Activated naive CD4-positive, alpha-beta T cell treated with anti-CD3 and anti-CD28 coated beads, Interleukin-2, amount 50 U/mL, for 72 hours (primary cell): ENCODE measurements around the gene EXOSC7. TPM values are rescaled to one million over a fixed set of nuclear protein-coding genes. Genes with fewer than 3 reads are reported as not detected.
"Not testable (repeated sequence)": the region's sequence is repeated elsewhere in the genome, so short reads cannot be mapped to it uniquely, and the experiment has no call there.

ENCODE experiments used
- ATAC-seq, 2 donors: fragments of 150-1000 bp; cut with Tn5 transposase; 2 replicates each; pipeline ENCODE4 v1.10.0; 2021; ENCODE audit warnings: mild to moderate bottlenecking in 2 of 2, moderate library complexity in 2 of 2
- DNase-seq, 2 donors: peaks; one replicate each; pipeline ENCODE4 v3.0.0; 2021 to 2022; ENCODE audit warnings: low spot score in 2 of 2
- H3K27ac Mint-ChIP-seq, 2 donors: one replicate each; pipeline ENCODE4 v1.8.0; 2022; ENCODE audit warnings: mild to moderate bottlenecking in 2 of 2, mixed read lengths in 2 of 2
- H3K36me3 Mint-ChIP-seq, 2 donors: one replicate each; pipeline ENCODE4 v1.8.0; 2022; ENCODE audit warnings: mixed read lengths in 2 of 2
- H3K9me3 Mint-ChIP-seq, 2 donors: one replicate each; pipeline ENCODE4 v1.8.0; 2022; ENCODE audit warnings: mixed read lengths in 2 of 2
- total RNA-seq, 2 donors: library from RNA; stranded (reverse); gene quantifications; one replicate each; pipeline ENCODE4 v1.2.3, GENCODE V29; 2022

EXOSC7 gene
- total RNA-seq, 2 donors from 2014 or later = 47.8 to 71.1 TPM

GRCh38 chr3:44982817-44983216 lies 6.8 kb downstream of the EXOSC7 start:
- no peak overlapping the region for H3K27ac Mint-ChIP-seq
- H3K9me3 Mint-ChIP-seq = no peaks in the 10 kb centered on the region

GRCh38 chr3:44983484-44983941 lies 7.5 kb downstream of the EXOSC7 start:
- ATAC-seq (no peak), DNase-seq (no peak)
- Mint-ChIP-seq H3K9me3 (no peaks in the 10 kb centered on the region), H3K27ac (peak overlapping the region in 1 of 2 donors; percentile 30), H3K36me3 (peaks cover 8 to 28% of the 10 kb centered on the region in 2 donors)

More at GRCh38 chr3:44982817-44983216, 6.8 kb downstream of the EXOSC7 start:
- ATAC-seq (no peak), DNase-seq (no peak)
- peaks cover 8 to 31% of the 10 kb centered on the region in 2 donors for H3K36me3 Mint-ChIP-seq

- Mint-ChIP-seq H3K36me3 (peaks cover 8 to 20% of the 10 kb centered on the region in 2 donors), H3K9me3 (no peaks in the 10 kb centered on the region), H3K27ac (no peak overlapping the region)
- no peak for DNase-seq
- ATAC-seq = peak in 1 of 2 donors; percentile 13
Measured at GRCh38 chr3:44984335-44984734, 8.3 kb downstream of the EXOSC7 start.

- not testable (repeated sequence) for H3K27ac Mint-ChIP-seq, H3K9me3 Mint-ChIP-seq, ATAC-seq, DNase-seq
- peaks cover 11 to 26% of the 10 kb centered on the region in 2 donors for H3K36me3 Mint-ChIP-seq
Measured at GRCh38 chr3:44986330-44986729, 10.3 kb downstream of the EXOSC7 start.

- peaks cover 16 to 29% of the 10 kb centered on the region in 2 donors for H3K36me3 Mint-ChIP-seq
- ATAC-seq = no peak
Measured at GRCh38 chr3:44987332-44987731, 11.3 kb downstream of the EXOSC7 start.

GRCh38 chr3:44988073-44988472 lies 12.0 kb downstream of the EXOSC7 start:
- peaks cover 21 to 35% of the 10 kb centered on the region in 2 donors for H3K36me3 Mint-ChIP-seq

More at GRCh38 chr3:44987332-44987731, 11.3 kb downstream of the EXOSC7 start:
- no peak overlapping the region for H3K27ac Mint-ChIP-seq
- no peaks in the 10 kb centered on the region for H3K9me3 Mint-ChIP-seq
- no peak for DNase-seq

GRCh38 chr3:44989141-44989540 lies 13.1 kb downstream of the EXOSC7 start:
- Mint-ChIP-seq H3K9me3 (no peaks in the 10 kb centered on the region), H3K36me3 (peaks cover 24 to 40% of the 10 kb centered on the region in 2 donors), H3K27ac (no peak overlapping the region)
- no peak for ATAC-seq
- no peak for DNase-seq

More at GRCh38 chr3:44988073-44988472, 12.0 kb downstream of the EXOSC7 start:
- no peak for DNase-seq
- no peak for ATAC-seq
- Mint-ChIP-seq H3K27ac (no peak overlapping the region), H3K9me3 (no peaks in the 10 kb centered on the region)

GRCh38 chr3:44989636-44990373 lies 13.8 kb downstream of the EXOSC7 start:
- ATAC-seq (no peak), DNase-seq (no peak)
- H3K9me3 Mint-ChIP-seq = no peaks in the 10 kb centered on the region
- H3K36me3 Mint-ChIP-seq = peaks cover 23 to 38% of the 10 kb centered on the region in 2 donors
- H3K27ac Mint-ChIP-seq = no peak overlapping the region

GRCh38 chr3:44991326-44991725 lies 15.3 kb downstream of the EXOSC7 start:
- DNase-seq (no peak), ATAC-seq (peak in 1 of 2 donors; percentile 38)
- H3K27ac Mint-ChIP-seq = no peak overlapping the region
- H3K36me3 Mint-ChIP-seq = peaks cover 16 to 34% of the 10 kb centered on the region in 2 donors
- H3K9me3 Mint-ChIP-seq = no peaks in the 10 kb centered on the region

- DNase-seq = peak in 1 of 2 donors; percentile 25
- Mint-ChIP-seq H3K9me3 (no peaks in the 10 kb centered on the region), H3K36me3 (peaks cover 16 to 34% of the 10 kb centered on the region in 2 donors), H3K27ac (peak overlapping the region in 1 of 2 donors; percentile 68)
- ATAC-seq = no peak
Measured at GRCh38 chr3:44992555-44993470, 16.8 kb downstream of the EXOSC7 start.

GRCh38 chr3:44993471-44994205 lies 17.6 kb downstream of the EXOSC7 start:
- DNase-seq (no peak), ATAC-seq (peak in 1 of 2 donors; percentile 7)
- H3K27ac Mint-ChIP-seq = peak overlapping the region in 1 of 2 donors; percentile 68
- no peaks in the 10 kb centered on the region for H3K9me3 Mint-ChIP-seq
- peaks cover 17 to 35% of the 10 kb centered on the region in 2 donors for H3K36me3 Mint-ChIP-seq

- ATAC-seq (no peak), DNase-seq (no peak)
- H3K27ac Mint-ChIP-seq = peak overlapping the region; percentile 51 to 86
- H3K9me3 Mint-ChIP-seq = no peaks in the 10 kb centered on the region
- peaks cover 26 to 46% of the 10 kb centered on the region in 2 donors for H3K36me3 Mint-ChIP-seq
Measured at GRCh38 chr3:44995142-44995770, 19.2 kb downstream of the EXOSC7 start.

- Mint-ChIP-seq H3K27ac (peak overlapping the region in 1 of 2 donors; percentile 51), H3K9me3 (no peaks in the 10 kb centered on the region), H3K36me3 (peaks cover 27 to 46% of the 10 kb centered on the region in 2 donors)
- DNase-seq (no peak), ATAC-seq (peak; percentile 96 to 97)
Measured at GRCh38 chr3:44996556-44996969, 20.5 kb downstream of the EXOSC7 start.

- peaks cover 1 to 3% of the 10 kb centered on the region in 2 donors for H3K9me3 Mint-ChIP-seq
- H3K36me3 Mint-ChIP-seq = peaks cover 25 to 57% of the 10 kb centered on the region in 2 donors
- no peak for DNase-seq
- ATAC-seq = no peak
- H3K27ac Mint-ChIP-seq = no peak overlapping the region
Measured at GRCh38 chr3:44999782-45000181, 23.7 kb downstream of the EXOSC7 start.

GRCh38 chr3:45000823-45001222 lies 24.8 kb downstream of the EXOSC7 start:
- DNase-seq = no peak
- no peak for ATAC-seq
- Mint-ChIP-seq H3K27ac (peak overlapping the region in 1 of 2 donors; percentile 59), H3K36me3 (peaks cover 36 to 63% of the 10 kb centered on the region in 2 donors), H3K9me3 (peaks cover 4 to 6% of the 10 kb centered on the region in 2 donors)

GRCh38 chr3:45001738-45002137 lies 25.7 kb downstream of the EXOSC7 start:
- peaks cover 37 to 65% of the 10 kb centered on the region in 2 donors for H3K36me3 Mint-ChIP-seq
- peaks cover 4 to 6% of the 10 kb centered on the region in 2 donors for H3K9me3 Mint-ChIP-seq
- no peak for DNase-seq
- no peak for ATAC-seq
- no peak overlapping the region for H3K27ac Mint-ChIP-seq
